Mesodermal cell (in vitro differentiated cells): ENCODE results near the gene PRSS38.

ENCODE experiments used
- H3K27ac ChIP-seq: 2 replicates; pipeline ENCODE4 v1.7.0; 2013; ENCODE audit warnings: mild to moderate bottlenecking, low read depth, low read length, moderate library complexity; ENCODE audit not compliant: severe bottlenecking
- H3K36me3 ChIP-seq: 2 replicates; pipeline ENCODE4 v1.7.1; 2013; ENCODE audit warnings: mild to moderate bottlenecking, low read length, moderate library complexity; ENCODE audit not compliant: control insufficient read depth, insufficient read depth
- H3K4me1 ChIP-seq: one replicate; pipeline ENCODE4 v1.7.1; 2013; ENCODE audit warnings: mild to moderate bottlenecking, low read length; ENCODE audit not compliant: insufficient read depth, control insufficient read depth, poor library complexity, severe bottlenecking
- H3K4me3 ChIP-seq: 2 replicates; pipeline ENCODE4 v1.7.0; 2013; ENCODE audit warnings: low read length, control low read depth, mild to moderate bottlenecking; ENCODE audit not compliant: insufficient read depth, poor library complexity, severe bottlenecking; ENCODE audit errors: extremely low read depth
- H3K9me3 ChIP-seq: 2 replicates; pipeline ENCODE4 v1.7.1; 2013; ENCODE audit warnings: mild to moderate bottlenecking, low read length, moderate library complexity; ENCODE audit not compliant: control insufficient read depth
- WGBS, 2 experiments: methylation state at CpG; one replicate each; pipeline ENCODE4 v1.1.5; 2013; ENCODE audit warnings: missing lambda C conversion rate in 2 of 2; ENCODE audit not compliant: insufficient coverage in 2 of 2; 5-methylcytosine and 5-hydroxymethylcytosine counted together

Gene PRSS38

GRCh38 chr1:227880342-227880924, 65.0 kb downstream of the PRSS38 start:
- Histone ChIP-seq H3K36me3 (no peaks in the 10 kb centered on the region), H3K4me3 (no peak overlapping the region), H3K4me1 (peaks cover 1% of the 10 kb centered on the region), H3K27ac (no peak overlapping the region), H3K9me3 (no peaks in the 10 kb centered on the region)
- 86% methylated on average over 3 of the region's 4 CpGs for WGBS, 2 experiments

GRCh38 chr1:227883073-227883520, 67.6 kb downstream of the PRSS38 start:
- Histone ChIP-seq H3K36me3 (no peaks in the 10 kb centered on the region), H3K4me3 (no peak overlapping the region), H3K4me1 (peaks cover 22% of the 10 kb centered on the region), H3K9me3 (no peaks in the 10 kb centered on the region), H3K27ac (no peak overlapping the region)
- 87 to 94% methylated on average over 2 to 8 of the region's 9 CpGs for WGBS, 2 experiments

GRCh38 chr1:227883641-227884301, 68.3 kb downstream of the PRSS38 start:
- Histone ChIP-seq H3K4me3 (no peak overlapping the region), H3K36me3 (no peaks in the 10 kb centered on the region), H3K27ac (no peak overlapping the region), H3K9me3 (no peaks in the 10 kb centered on the region), H3K4me1 (peaks cover 22% of the 10 kb centered on the region)
- WGBS, 2 experiments = 92% methylated on average over 14 to 15 of the region's 15 CpGs

- Histone ChIP-seq H3K36me3 (no peaks in the 10 kb centered on the region), H3K4me3 (no peak overlapping the region), H3K4me1 (peaks cover 22% of the 10 kb centered on the region), H3K27ac (no peak overlapping the region), H3K9me3 (no peaks in the 10 kb centered on the region)
- WGBS, 2 experiments = 93 to 94% methylated on average over 8 to 11 of the region's 15 CpGs
Observed at GRCh38 chr1:227884370-227885134, 69.1 kb downstream of the PRSS38 start.

GRCh38 chr1:227885135-227885647, 69.7 kb downstream of the PRSS38 start:
- 88 to 95% methylated on average over 2 to 4 of the region's 8 CpGs for WGBS, 2 experiments
- H3K4me1 ChIP-seq = peaks cover 22% of the 10 kb centered on the region
- no peak overlapping the region for H3K4me3 ChIP-seq
- no peaks in the 10 kb centered on the region for H3K9me3 ChIP-seq
- H3K27ac ChIP-seq = no peak overlapping the region
- H3K36me3 ChIP-seq = no peaks in the 10 kb centered on the region

GRCh38 chr1:227885648-227886502, 70.4 kb downstream of the PRSS38 start:
- no peaks in the 10 kb centered on the region for H3K9me3 ChIP-seq
- 84 to 87% methylated on average over 11 to 12 of the region's 14 CpGs for WGBS, 2 experiments
- H3K36me3 ChIP-seq = no peaks in the 10 kb centered on the region
- no peak overlapping the region for H3K4me3 ChIP-seq
- H3K4me1 ChIP-seq = peaks cover 22% of the 10 kb centered on the region
- no peak overlapping the region for H3K27ac ChIP-seq

- no peak overlapping the region for H3K4me3 ChIP-seq
- no peaks in the 10 kb centered on the region for H3K36me3 ChIP-seq
- H3K27ac ChIP-seq = peak overlapping the region; percentile 64
- peaks cover 22% of the 10 kb centered on the region for H3K4me1 ChIP-seq
- WGBS, 2 experiments = 38 to 80% methylated on average over 3 to 6 of the region's 18 CpGs
- H3K9me3 ChIP-seq = no peaks in the 10 kb centered on the region
Observed at GRCh38 chr1:227886503-227886961, 71.1 kb downstream of the PRSS38 start.

GRCh38 chr1:227886993-227887696, 71.7 kb downstream of the PRSS38 start:
- Histone ChIP-seq H3K36me3 (no peaks in the 10 kb centered on the region), H3K9me3 (no peaks in the 10 kb centered on the region), H3K4me3 (no peak overlapping the region), H3K27ac (peak overlapping the region; percentile 64), H3K4me1 (peaks cover 24% of the 10 kb centered on the region)
- WGBS, 2 experiments = 22 to 27% methylated on average over 14 to 17 of the region's 30 CpGs

- H3K36me3 ChIP-seq = no peaks in the 10 kb centered on the region
- WGBS, 2 experiments = 49 to 56% methylated on average over 16 to 39 of the region's 40 CpGs
- H3K4me3 ChIP-seq = no peak overlapping the region
- H3K4me1 ChIP-seq = peaks cover 29% of the 10 kb centered on the region
- no peaks in the 10 kb centered on the region for H3K9me3 ChIP-seq
- peak overlapping the region; percentile 64 for H3K27ac ChIP-seq
Observed at GRCh38 chr1:227887697-227888403, 72.4 kb downstream of the PRSS38 start.
